NCI-H446 treated with DMSO at 0.1 percent for 48 hours (cell line): ENCODE measurements around the gene PLCXD3.
"Not testable (repeated sequence)": the region's sequence is repeated elsewhere in the genome, so short reads cannot be mapped to it uniquely, and the experiment has no call there.

Source experiments
- DNase-seq: peaks from one replicate; lab custom pipeline; 2025; lab: John Stamatoyannopoulos, UW

Gene PLCXD3

GRCh38 chr5:41346609-41347008 lies 163.8 kb downstream of the PLCXD3 start:
- DNase-seq = peak; percentile 25

GRCh38 chr5:41345295-41345694 lies 165.1 kb downstream of the PLCXD3 start:
- no peak for DNase-seq

- DNase-seq = no peak
Observed at GRCh38 chr5:41339339-41339738, 171.1 kb downstream of the PLCXD3 start.

- no peak for DNase-seq
Observed at GRCh38 chr5:41338136-41338675, 172.2 kb downstream of the PLCXD3 start.

- no peak for DNase-seq
Observed at GRCh38 chr5:41337724-41338123, 172.7 kb downstream of the PLCXD3 start.

- DNase-seq = no peak
Observed at GRCh38 chr5:41337216-41337615, 173.2 kb downstream of the PLCXD3 start.

GRCh38 chr5:41336471-41336870 lies 173.9 kb downstream of the PLCXD3 start:
- no peak for DNase-seq

- no peak for DNase-seq
Observed at GRCh38 chr5:41335596-41336181, 174.7 kb downstream of the PLCXD3 start.

- no peak for DNase-seq
Observed at GRCh38 chr5:41334758-41335157, 175.6 kb downstream of the PLCXD3 start.

- DNase-seq = no peak
Observed at GRCh38 chr5:41334221-41334620, 176.2 kb downstream of the PLCXD3 start.

GRCh38 chr5:41325074-41325473 lies 185.3 kb downstream of the PLCXD3 start:
- no peak for DNase-seq

- DNase-seq = not testable (repeated sequence)
Observed at GRCh38 chr5:41322826-41323225, 187.6 kb downstream of the PLCXD3 start.

- no peak for DNase-seq
Observed at GRCh38 chr5:41312478-41313060, 197.8 kb downstream of the PLCXD3 start.

- no peak for DNase-seq
Observed at GRCh38 chr5:41312066-41312465, 198.3 kb downstream of the PLCXD3 start.

GRCh38 chr5:41309275-41309674 lies 201.1 kb downstream of the PLCXD3 start:
- DNase-seq = no peak

- no peak for DNase-seq
Observed at GRCh38 chr5:41306005-41306404, 204.4 kb downstream of the PLCXD3 start.

GRCh38 chr5:41305056-41305455 lies 205.3 kb downstream of the PLCXD3 start:
- DNase-seq = no peak

GRCh38 chr5:41296066-41296465 lies 214.3 kb downstream of the PLCXD3 start:
- no peak for DNase-seq

- no peak for DNase-seq
Observed at GRCh38 chr5:41291323-41291722, 219.1 kb downstream of the PLCXD3 start.

GRCh38 chr5:41290810-41291209 lies 219.6 kb downstream of the PLCXD3 start:
- no peak for DNase-seq

- no peak for DNase-seq
Observed at GRCh38 chr5:41289970-41290464, 220.4 kb downstream of the PLCXD3 start.

GRCh38 chr5:41286696-41287095 lies 223.7 kb downstream of the PLCXD3 start:
- no peak for DNase-seq

- DNase-seq = no peak
Observed at GRCh38 chr5:41286165-41286564, 224.2 kb downstream of the PLCXD3 start.

- DNase-seq = no peak
Observed at GRCh38 chr5:41284938-41285337, 225.5 kb downstream of the PLCXD3 start.
